Activated gamma-delta T cell treated with anti-CD3 and anti-CD28 coated beads, Interleukin-2, amount 50 U/mL, for 16 hours (primary cell): ENCODE results near the gene TCEA3.
A peak's percentile ranks its signal among the peaks of the same experiment; 100 is the strongest.

Experiments
- DNase-seq: peaks from one replicate; pipeline ENCODE4 v3.0.0-alpha.2; 2020; ENCODE audit warnings: low read depth

Gene TCEA3

DNA sequence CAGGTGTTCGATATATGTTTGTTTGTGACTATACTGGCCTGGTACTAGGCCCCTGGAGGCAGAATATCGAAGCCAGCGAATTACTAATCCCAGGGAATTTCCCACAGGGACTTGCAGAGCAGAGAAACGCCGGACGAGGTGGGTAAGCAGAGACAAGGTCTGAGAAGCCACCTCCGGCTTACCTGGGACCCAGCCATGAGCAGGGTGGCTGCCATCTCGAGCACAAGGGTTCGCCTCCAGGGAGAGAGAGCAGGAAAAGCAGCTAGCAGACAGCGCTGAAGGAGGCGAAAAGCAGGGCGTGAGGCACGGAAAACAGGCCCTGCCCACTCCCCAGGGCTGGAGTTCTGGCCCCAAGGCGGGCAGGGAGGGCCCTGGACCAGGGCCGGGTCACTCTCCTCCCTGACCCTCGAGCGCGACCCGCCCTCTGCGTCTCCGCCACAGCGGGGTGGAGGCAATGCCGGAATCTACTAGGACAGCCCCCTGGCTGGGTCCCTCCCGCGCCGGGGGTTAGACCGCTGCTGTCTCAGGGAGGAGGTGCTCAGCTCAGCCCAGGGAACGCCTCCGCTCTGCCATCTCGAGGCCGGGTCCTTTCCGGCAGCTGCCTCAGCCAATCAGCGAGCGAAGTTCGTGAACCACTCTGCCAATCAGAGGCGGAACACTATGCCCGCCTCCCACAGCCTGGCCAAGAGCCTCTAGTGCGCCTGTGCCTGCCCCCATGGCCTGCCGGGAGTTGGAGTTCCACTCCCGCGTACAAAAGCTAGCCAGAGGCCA lies 56.6 kb downstream of the TCEA3 start:
- peak; percentile 97 for DNase-seq

DNA sequence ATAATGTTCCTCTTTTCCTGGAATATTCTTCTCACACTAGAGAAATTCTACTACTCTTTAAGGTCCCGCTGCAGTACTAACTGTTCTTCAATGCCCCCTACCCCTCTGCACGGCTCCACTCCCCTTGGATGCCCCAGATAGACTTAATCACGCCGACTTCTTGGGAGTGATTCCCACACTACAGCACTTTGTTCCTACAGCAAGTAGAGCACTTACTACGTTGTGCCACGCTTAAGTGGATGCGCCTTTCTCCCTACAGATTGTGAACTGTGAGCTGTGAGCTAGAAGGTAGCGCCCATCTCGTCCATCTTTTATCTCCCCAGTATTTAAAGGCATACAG lies 57.1 kb downstream of the TCEA3 start:
- DNase-seq = no peak

DNA sequence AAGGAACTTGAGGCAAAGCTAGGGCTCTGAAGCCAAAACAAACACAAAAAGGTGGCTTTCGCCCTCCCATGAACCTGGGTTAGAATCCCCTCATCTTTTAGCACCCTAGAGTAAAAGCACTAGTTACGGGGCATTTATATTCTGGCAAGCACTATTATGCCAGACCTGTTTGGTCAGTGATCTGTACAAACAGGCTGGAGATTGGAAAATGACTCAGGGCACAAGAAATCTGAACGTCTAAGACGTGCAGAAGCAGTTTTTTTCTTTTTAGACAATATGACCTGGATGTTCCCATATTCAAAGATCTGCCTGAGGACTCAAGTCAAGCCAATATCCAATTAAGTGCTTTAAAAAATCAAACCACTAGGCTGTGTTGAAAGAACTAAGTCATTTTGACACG lies 58.0 kb downstream of the TCEA3 start:
- no peak for DNase-seq

DNA sequence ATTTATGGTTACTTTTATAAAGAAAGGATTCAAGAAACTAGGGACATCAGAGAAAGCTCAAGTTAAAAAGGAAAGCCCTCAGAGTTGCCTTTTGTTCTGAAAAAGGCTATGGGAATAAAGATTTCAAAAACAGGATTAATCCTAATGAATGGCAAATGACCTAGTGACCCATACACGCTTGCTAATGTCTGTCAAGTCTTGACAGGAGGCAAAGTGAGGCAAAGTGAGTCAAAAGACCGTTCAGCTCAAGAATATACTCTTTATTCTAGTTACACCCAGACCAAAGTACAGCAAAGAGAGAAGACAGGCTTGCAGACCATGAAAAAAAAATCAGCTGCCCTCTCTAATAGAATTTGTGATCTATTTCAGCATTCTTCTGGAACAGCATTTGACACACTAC lies 58.4 kb downstream of the TCEA3 start:
- no peak for DNase-seq

DNA sequence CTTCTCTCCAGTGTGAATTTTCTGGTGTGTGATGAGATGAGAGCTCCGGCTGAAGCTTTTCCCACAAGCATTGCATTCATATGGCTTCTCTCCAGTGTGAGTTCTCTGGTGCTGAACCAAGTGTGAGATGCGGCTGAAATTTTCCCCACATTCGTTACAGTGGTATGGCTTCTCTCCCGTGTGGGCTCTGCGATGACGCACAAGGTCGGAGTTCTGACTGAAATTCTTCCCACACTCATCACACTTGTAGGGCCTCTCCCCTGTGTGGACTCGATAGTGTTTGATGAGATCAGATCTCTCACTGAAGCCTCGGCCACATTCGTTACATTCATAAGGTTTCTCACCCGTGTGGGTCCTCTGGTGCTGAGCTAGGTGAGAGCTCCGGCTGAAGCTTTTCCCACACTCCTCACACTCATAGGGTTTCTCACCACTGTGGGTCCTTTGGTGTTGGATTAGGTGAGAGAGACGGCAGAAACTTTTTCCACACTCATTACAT lies 62.3 kb downstream of the TCEA3 start:
- DNase-seq = no peak

- DNase-seq = no peak
These were observed 66.2 kb downstream of the TCEA3 start for GRCh38 chr1:23358310-23358875.

DNA sequence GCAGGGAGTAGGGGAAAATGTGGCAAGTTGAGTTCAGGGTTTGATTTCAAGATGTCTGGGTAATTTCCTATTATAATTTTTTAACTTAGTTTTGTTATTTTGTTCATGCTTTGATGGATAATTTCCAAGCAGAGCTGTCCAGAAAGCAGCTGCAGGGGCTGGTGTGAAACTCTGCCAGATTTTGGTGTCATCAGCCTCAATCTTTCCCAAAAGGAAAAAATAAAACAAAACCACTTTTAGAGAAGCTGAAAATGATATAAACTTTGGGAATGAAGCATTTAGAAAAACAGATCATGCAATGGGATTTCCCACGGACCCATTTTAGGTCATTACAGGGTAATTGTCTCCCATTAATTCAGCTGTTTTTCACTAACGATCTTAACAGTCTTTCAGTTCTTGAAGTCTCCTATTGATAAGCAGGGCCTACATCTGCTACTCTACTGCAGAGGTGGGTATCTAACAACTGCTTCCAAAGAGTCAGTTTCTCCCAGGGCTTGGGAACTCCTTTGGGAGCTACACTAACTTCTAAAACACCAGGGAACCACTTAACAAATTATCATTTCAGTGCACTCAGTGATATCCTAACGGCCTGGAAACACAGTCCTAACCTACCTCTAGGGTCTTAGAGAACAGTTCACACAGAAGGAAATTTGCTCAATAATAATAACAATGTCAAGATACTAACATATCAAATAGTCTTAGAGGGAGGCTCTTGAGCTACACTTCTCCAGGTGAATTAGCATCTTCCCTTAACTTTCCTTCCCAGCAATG lies 67.2 kb downstream of the TCEA3 start:
- no peak for DNase-seq

DNA sequence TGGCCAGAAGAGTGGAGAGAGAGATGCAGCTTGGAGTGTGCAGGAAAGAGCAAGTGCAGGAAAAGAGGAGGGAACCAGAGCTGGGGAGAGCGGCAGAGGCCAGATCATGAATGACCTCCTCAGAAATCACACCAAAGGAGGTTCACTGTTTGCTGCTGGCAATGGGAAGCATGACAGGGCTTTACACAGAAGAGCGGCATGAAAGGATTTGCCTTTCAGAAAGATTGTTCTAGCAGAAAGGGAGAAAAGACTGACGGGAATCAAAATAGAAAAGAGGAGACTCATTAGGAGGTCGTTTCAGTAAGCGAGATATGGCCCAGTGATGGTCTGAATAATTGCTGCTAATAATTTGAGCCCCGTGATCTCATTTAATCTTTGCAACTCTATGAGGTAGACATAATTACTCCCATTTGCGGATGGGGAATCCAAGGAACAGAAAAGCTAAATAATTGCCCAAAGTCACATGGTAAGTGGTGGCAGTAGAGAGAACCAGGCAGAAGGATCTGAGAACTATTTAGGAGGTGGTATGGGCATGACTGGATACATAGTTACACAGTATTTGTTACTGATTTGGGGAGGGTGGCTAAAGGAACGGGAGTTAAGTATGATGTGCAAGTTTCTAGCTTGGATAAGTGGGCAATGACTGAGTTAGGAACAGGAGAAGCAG lies 67.9 kb downstream of the TCEA3 start:
- DNase-seq = no peak

DNA sequence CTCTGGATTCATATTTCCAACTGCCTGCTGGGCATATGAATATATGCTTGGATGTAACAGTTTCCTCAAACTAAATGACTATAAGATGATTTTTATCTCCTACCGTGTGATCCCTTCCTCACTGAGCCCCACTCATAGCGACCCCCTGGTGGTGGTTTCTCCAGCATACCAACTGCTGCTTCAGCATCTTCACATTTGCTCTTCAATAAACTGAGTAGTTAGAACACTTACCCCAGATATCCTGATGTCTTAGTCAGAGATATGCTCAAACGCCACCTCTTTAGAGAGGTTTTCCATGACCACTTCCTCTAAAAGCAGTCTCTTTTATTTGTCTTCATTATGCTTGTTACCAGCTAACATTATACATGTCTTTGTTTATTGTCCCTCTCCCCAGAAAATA lies 70.3 kb downstream of the TCEA3 start:
- no peak for DNase-seq

- no peak for DNase-seq
These were observed 72.4 kb downstream of the TCEA3 start for GRCh38 chr1:23352096-23352695.

DNA sequence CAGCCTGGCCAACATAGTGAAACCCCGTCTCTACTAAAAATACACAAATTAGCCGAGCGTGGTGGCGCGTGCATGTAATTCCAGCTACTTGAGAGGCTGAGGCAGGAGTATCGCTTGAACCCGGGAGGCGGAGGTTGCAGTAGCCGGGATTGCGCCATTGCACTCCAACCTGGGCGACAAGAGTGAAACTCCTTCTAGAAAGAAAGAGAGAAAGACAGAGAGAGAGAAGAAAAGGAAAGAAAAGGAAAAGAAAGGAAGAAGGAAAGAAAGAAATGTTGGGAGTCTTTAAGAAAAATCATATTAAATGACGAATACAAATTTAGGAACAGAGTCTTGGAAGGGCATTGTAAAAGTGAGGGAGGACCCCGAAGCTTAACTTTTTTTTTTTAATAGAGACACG lies 78.6 kb downstream of the TCEA3 start:
- DNase-seq = no peak

GRCh38 chr1:23344987-23345472 lies 79.5 kb downstream of the TCEA3 start:
- no peak for DNase-seq

- DNase-seq = peak; percentile 98
These were observed 80.2 kb downstream of the TCEA3 start, which contains the start of gene HNRNPR for GRCh38 chr1:23344111-23344986. HNRNPR (minus strand) TSS chr1:23344284; CDS start chr1:23341008, 3,276 bp downstream.

DNA sequence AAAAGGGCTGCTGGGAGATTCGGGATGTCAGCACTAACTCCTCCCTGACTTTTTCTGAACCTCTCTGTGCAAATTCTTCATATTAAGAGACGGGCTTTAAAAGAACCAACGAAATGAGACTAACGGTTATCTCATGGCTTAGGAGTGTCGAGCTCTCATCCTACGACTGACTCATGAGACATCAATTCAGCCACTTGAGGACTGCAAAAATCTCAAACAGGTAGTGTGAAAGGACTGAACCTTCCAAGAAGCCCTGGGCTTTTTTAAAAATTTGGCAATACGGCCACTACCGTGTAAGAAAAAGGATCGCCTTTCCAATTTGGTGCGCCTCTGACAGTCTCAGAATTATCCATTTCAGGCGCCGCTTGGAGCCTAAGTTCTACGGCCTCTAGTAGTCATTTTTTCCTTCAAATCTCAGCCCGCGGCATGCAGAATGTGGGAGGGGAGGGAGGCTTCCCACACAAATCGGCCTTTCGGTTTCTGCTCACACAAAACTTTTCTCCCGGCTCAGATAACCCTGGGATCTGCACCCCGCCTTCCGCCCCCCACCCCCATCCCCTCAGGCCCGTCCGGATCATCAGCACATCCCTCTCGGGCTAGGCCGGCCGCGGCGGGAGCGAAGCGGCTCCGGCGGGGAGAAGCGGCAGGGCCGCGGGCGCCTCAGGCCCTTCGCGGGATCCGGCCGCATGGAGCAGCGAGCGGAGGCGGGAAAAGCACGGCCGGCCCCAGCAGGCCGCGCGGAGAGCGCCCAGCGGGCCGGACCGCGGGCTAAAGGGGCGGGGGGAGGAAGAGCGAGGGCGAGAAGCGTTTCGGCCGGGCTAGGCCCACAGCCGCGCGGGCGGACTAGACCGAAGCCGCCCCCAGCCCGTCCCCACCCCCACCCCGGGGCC lies 81.1 kb downstream of the TCEA3 start:
- DNase-seq = peak; percentile 24

DNA sequence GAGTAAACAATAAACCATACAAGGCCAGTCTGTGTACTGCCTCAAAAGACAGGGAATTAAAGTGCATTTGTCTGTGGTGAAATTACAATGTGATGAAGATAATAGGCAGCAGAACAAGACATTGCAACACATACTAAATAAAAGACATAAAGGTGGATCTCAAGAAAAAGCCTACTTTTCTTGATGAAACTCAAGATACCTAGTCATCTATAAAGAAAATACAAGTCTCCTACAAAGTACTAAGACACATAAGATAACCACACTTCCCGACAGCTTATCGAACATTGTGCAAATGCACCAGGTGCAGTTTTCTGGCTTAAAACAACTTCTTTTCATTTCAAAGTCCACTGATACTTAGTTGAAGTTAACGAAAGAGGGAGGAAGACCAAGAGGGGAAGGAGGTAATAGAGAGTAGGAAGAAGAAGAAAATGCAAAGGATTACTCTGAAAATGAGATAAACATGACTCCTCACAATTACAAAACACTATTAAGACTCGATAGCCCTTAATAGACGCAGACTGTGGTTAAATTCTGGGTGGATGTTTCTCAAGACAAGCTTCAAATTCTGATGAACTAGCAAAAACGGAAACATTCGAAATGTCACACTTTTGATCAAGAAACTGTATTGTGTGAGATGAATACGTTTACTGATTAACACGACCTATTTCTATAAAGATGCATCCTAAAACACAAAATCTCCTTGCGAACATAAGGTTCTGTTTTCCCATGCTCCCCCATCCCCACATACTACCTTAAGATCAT lies 82.4 kb downstream of the TCEA3 start:
- DNase-seq = no peak

DNA sequence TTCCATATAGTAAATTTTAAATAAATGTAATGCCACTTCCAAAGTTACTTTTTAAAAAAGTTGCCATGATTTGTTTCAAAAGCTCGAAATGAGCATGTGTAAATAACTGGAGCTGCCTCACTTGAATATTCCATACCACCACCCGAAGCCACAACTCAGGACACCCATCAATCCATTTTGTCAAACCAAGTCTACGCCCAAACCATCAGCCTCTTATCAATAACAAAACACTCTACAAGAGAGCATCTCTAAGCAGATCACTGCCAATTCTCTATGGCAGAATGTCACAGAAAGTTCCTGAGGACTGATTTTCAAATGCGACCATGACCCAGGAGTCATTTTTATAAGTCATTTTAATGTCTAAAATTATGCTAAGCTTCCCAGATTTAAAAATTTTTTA lies 84.9 kb downstream of the TCEA3 start:
- no peak for DNase-seq

DNA sequence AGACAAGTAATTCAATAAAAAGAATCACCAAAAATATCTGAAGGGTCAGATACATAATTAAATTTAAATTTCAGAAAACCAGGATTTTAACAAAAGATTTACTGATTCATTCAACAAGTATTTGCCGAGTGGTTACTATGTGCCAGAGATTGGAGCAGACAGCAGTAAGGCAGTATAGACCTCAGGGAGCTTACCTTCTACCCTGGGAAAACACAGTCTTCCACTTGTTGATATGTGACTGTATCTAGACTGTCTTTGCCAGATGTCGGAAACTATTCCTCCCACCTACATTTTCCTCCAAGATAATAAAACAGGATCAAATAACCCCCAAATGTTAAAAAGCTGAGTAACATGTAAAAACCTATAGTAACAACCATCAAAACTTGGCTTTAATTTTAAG lies 86.7 kb downstream of the TCEA3 start:
- no peak for DNase-seq

GRCh38 chr1:23331713-23332112 lies 92.8 kb downstream of the TCEA3 start:
- DNase-seq = no peak
